CD14-positive monocyte (primary cell): ENCODE results near the gene SFT2D3. TPM values are rescaled to one million over a fixed set of nuclear protein-coding genes. Genes with fewer than 3 reads are reported as not detected.

Experiments
- DNase-seq, 3 donors: peaks; one replicate each; pipeline ENCODE4 v3.0.0-alpha.2; 2011 to 2022
- H2AFZ ChIP-seq: 2 replicates; pipeline ENCODE4 v1.6.0; 2012; ENCODE audit warnings: mild to moderate bottlenecking, low read depth, low read length, inconsistent platforms; ENCODE audit not compliant: insufficient read depth, poor library complexity, severe bottlenecking
- H3K27ac ChIP-seq, 2 donors: 1 replicate in 1 of 2; 2 replicates in 1 of 2; pipeline ENCODE4 v1.5.1; 2012 to 2013; ENCODE audit warnings: low read length in 2 of 2, control low read depth in 1 of 2, inconsistent platforms in 1 of 2, low read depth in 1 of 2, mild to moderate bottlenecking in 1 of 2
- H3K27me3 ChIP-seq, 2 donors: one replicate each; pipeline versions ENCODE4 v1.6.0 to v1.6.1; 2011 to 2013; ENCODE audit warnings: low read length in 2 of 2; ENCODE audit not compliant: control insufficient read depth in 2 of 2, insufficient read depth in 2 of 2
- H3K36me3 ChIP-seq, 2 donors: replicated peaks in 1 of 2; 1 replicate in 1 of 2; 2 replicates in 1 of 2; pipeline versions ENCODE4 v1.5.1 to v1.6.1; 2012 to 2013; ENCODE audit warnings: low read length in 2 of 2, control low read depth in 1 of 2, inconsistent platforms in 1 of 2, mild to moderate bottlenecking in 1 of 2; ENCODE audit not compliant: insufficient read depth in 2 of 2, control insufficient read depth in 1 of 2
- H3K4me1 ChIP-seq, 2 donors: 1 replicate in 1 of 2; 2 replicates in 1 of 2; pipeline versions ENCODE4 v1.5.1 to v1.6.1; 2012 to 2013; ENCODE audit warnings: low read length in 2 of 2, control low read depth in 1 of 2, inconsistent platforms in 1 of 2, mild to moderate bottlenecking in 1 of 2, moderate library complexity in 1 of 2; ENCODE audit not compliant: insufficient read depth in 2 of 2, control insufficient read depth in 1 of 2
- H3K4me2 ChIP-seq: replicated peaks from 2 replicates; pipeline ENCODE3; 2012; ENCODE audit warnings: low read length, moderate library complexity, mild to moderate bottlenecking; ENCODE audit not compliant: poor library complexity, severe bottlenecking; ENCODE audit errors: extremely low read depth
- H3K4me3 ChIP-seq, 3 experiments: fragments of 200-600 bp in 1 of 3; sonication (generic) in 1 of 3; replicated peaks in 1 of 3; 1 replicate in 2 of 3; 2 replicates in 1 of 3; pipeline ENCODE4 v1.5.1; 2011 to 2013; ENCODE audit warnings: low read length in 3 of 3, mild to moderate bottlenecking in 3 of 3, control low read depth in 2 of 3, low read depth in 2 of 3, inconsistent platforms in 1 of 3, moderate library complexity in 1 of 3
- H3K79me2 ChIP-seq: 2 replicates; pipeline ENCODE4 v1.6.0; 2012; ENCODE audit warnings: mild to moderate bottlenecking, control low read depth, inconsistent platforms, low read length, moderate library complexity; ENCODE audit not compliant: insufficient read depth
- H3K9ac ChIP-seq: 2 replicates; pipeline ENCODE4 v1.6.0; 2017; ENCODE audit warnings: low read length, mild to moderate bottlenecking; ENCODE audit not compliant: insufficient read depth, poor library complexity, severe bottlenecking
- H3K9me3 ChIP-seq, 2 donors: replicated peaks in 1 of 2; 1 replicate in 1 of 2; 2 replicates in 1 of 2; pipeline versions ENCODE4 v1.5.1 to v1.6.1; 2012 to 2013; ENCODE audit warnings: low read length in 2 of 2, control low read depth in 1 of 2; ENCODE audit not compliant: control insufficient read depth in 1 of 2, insufficient read depth in 1 of 2
- H4K20me1 ChIP-seq: 2 replicates; pipeline ENCODE4 v1.6.0; 2012; ENCODE audit warnings: mild to moderate bottlenecking, low read length, control low read depth, moderate library complexity; ENCODE audit not compliant: insufficient read depth
- H3K27ac Mint-ChIP-seq, 7 donors: one replicate each; pipeline ENCODE4 v1.8.0; 2020; ENCODE audit warnings: mild to moderate bottlenecking in 7 of 7, mixed read lengths in 7 of 7, moderate library complexity in 6 of 7, inconsistent platforms in 2 of 7
- H3K27me3 Mint-ChIP-seq, 3 donors: one replicate each; pipeline ENCODE4 v1.8.0; 2021 to 2022; ENCODE audit warnings: low read depth in 3 of 3, mild to moderate bottlenecking in 3 of 3, mixed read lengths in 3 of 3, moderate library complexity in 3 of 3, inconsistent platforms in 1 of 3
- H3K36me3 Mint-ChIP-seq, 2 donors: one replicate each; pipeline ENCODE4 v1.8.0; 2020; ENCODE audit warnings: mixed read lengths in 2 of 2, inconsistent platforms in 1 of 2, mild to moderate bottlenecking in 1 of 2
- H3K4me1 Mint-ChIP-seq: one replicate; pipeline ENCODE4 v1.8.0; 2020; ENCODE audit warnings: mild to moderate bottlenecking, mixed read lengths
- H3K4me3 Mint-ChIP-seq, 2 donors: one replicate each; pipeline ENCODE4 v1.8.0; 2020; ENCODE audit warnings: mild to moderate bottlenecking in 2 of 2, mixed read lengths in 2 of 2, moderate library complexity in 1 of 2
- H3K9me3 Mint-ChIP-seq, 7 donors: one replicate each; pipeline ENCODE4 v1.8.0; 2020 to 2022; ENCODE audit warnings: mixed read lengths in 7 of 7, mild to moderate bottlenecking in 6 of 7, moderate library complexity in 6 of 7, inconsistent platforms in 2 of 7
- CTCF ChIP-seq: fragments of 200-600 bp; IDR thresholded peaks from one replicate; pipeline ENCODE4 v1.8.0; 2022; ENCODE audit warnings: antibody characterized with exemption, mild to moderate bottlenecking
- WGBS: methylation state at CpG from one replicate; pipeline ENCODE4 v1.1.5; 2013; ENCODE audit warnings: missing lambda C conversion rate; ENCODE audit not compliant: insufficient coverage; 5-methylcytosine and 5-hydroxymethylcytosine counted together
- intact Hi-C, 2 donors: fragments of 100-400 bp; cut with micrococcal nuclease; formaldehyde crosslinking; loops; one replicate each; pipeline versions ENCODE4 v1.15.0 to v1.15.1; 2023
- polyA plus RNA-seq, 3 donors: library from polyadenylated mRNA; depleted of rRNA in 1 of 3; unstranded in 2 of 3; stranded (reverse) in 1 of 3; fragments of 300-500 nt in 2 of 3; fragments of >200 nt in 1 of 3; fragmentation: Illumina TruSeq in 2 of 3; gene quantifications; 1 replicate in 2 of 3; 2 replicates in 1 of 3; pipeline ENCODE4 v1.2.3, GENCODE V29; 2012 to 2021

The SFT2D3 gene
- polyA plus RNA-seq, 3 donors = 3.8 to 4.9 TPM; not detected in 1

GRCh38 chr2:127753374-127753773, 52.1 kb downstream of the SFT2D3 start:
- intact Hi-C loops = no loop called here
- Histone ChIP-seq H2AFZ (no peak overlapping the region), H3K9ac (no peak overlapping the region), H3K27me3 (no peaks in the 10 kb centered on the region), H3K4me3 (no peak overlapping the region), H3K9me3 (no peaks in the 10 kb centered on the region), H3K27ac (no peak overlapping the region), H3K4me2 (no peak overlapping the region), H3K79me2 (peaks cover 4% of the 10 kb centered on the region), H3K4me1 (peaks cover 7 to 11% of the 10 kb centered on the region in 2 donors), H3K36me3 (peaks cover 18 to 25% of the 10 kb centered on the region in 2 donors), H4K20me1 (no peaks in the 10 kb centered on the region)
- Mint-ChIP-seq H3K27ac (no peak overlapping the region), H3K9me3 (no peaks in the 10 kb centered on the region), H3K36me3 (peaks cover 37 to 46% of the 10 kb centered on the region in 2 donors), H3K4me3 (no peak overlapping the region), H3K27me3 (no peaks in the 10 kb centered on the region), H3K4me1 (peaks cover 7% of the 10 kb centered on the region)
- no peak for DNase-seq
- no peak for TF ChIP-seq CTCF

GRCh38 chr2:127754186-127754585, 52.9 kb downstream of the SFT2D3 start:
- Mint-ChIP-seq H3K4me1 (peaks cover 7% of the 10 kb centered on the region), H3K4me3 (no peak overlapping the region), H3K27me3 (no peaks in the 10 kb centered on the region), H3K36me3 (peaks cover 39 to 44% of the 10 kb centered on the region in 2 donors), H3K9me3 (no peaks in the 10 kb centered on the region), H3K27ac (no peak overlapping the region)
- TF ChIP-seq CTCF = no peak
- Histone ChIP-seq H3K27me3 (no peaks in the 10 kb centered on the region), H3K79me2 (peaks cover 4% of the 10 kb centered on the region), H3K4me3 (no peak overlapping the region), H3K9ac (no peak overlapping the region), H3K4me1 (peaks cover 7 to 11% of the 10 kb centered on the region in 2 donors), H2AFZ (no peak overlapping the region), H4K20me1 (no peaks in the 10 kb centered on the region), H3K4me2 (no peak overlapping the region), H3K36me3 (peaks cover 25% of the 10 kb centered on the region in 2 donors), H3K9me3 (no peaks in the 10 kb centered on the region), H3K27ac (no peak overlapping the region)
- intact Hi-C loops = no loop called here
- no peak for DNase-seq
- no CpG with 5 or more reads among the region's 8 CpGs for WGBS

Other genes starting within 250 kb of the SFT2D3 start
- gene IWS1, start 175.0 kb upstream of the SFT2D3 start, polyA plus RNA-seq = 10 to 100 TPM in 2 of 3 donors, 1 to 10 TPM in 1; 7.9 to 21.3 (median 15.6) TPM
- gene MYO7B, start 165.8 kb upstream of the SFT2D3 start, polyA plus RNA-seq = 1 to 10 TPM; 7.3 to 9.8 (median 9.0) TPM
- under 1 TPM in 1 of 3 donors, not detected in 2; 0.07 TPM for gene GPR17, start 55.3 kb upstream of the SFT2D3 start, polyA plus RNA-seq
- 1 to 10 TPM in 1 of 3 donors, under 1 TPM in 2; 0.13 to 1.3 (median 0.23) TPM for gene LIMS2, start 26.0 kb upstream of the SFT2D3 start, polyA plus RNA-seq
- gene WDR33, start 109.7 kb downstream of the SFT2D3 start, polyA plus RNA-seq = 10 to 100 TPM; 12.5 to 19.6 (median 12.6) TPM
- 10 to 100 TPM; 11.7 to 28.8 (median 26.4) TPM for gene POLR2D, start 156.7 kb downstream of the SFT2D3 start, polyA plus RNA-seq
- 1 to 10 TPM; 2.5 to 9.8 (median 3.1) TPM for gene AMMECR1L, start 184.5 kb downstream of the SFT2D3 start, polyA plus RNA-seq